ENCODE results near the gene TRPV2. TPM values are rescaled to one million over a fixed set of nuclear protein-coding genes. Genes with fewer than 3 reads are reported as not detected.

The TRPV2 gene
- total and polyA plus RNA-seq, 2 experiments from 2014 or later = 0.09 to 0.93 TPM

DNA sequence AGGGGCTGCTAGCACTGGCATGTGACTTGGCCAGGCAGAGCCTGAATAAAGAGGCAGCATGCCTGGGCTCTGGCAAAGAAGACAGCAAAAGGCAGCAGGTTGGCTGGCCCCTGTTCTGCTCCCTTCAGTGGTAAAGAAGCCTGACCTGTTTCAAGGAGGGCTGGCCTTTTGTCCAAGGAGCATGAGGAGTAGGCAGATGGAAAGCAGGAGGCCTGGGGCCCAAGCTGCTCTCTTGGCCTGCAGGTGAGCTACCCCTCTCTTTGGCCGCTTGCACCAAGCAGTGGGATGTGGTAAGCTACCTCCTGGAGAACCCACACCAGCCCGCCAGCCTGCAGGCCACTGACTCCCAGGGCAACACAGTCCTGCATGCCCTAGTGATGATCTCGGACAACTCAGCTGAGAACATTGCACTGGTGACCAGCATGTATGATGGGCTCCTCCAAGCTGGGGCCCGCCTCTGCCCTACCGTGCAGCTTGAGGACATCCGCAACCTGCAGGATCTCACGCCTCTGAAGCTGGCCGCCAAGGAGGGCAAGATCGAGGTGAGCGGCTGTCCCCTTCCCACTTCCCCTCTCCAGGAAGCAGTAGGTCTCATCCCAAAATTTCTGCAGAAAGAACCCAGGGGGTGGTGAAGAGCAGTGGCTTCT, 8.0 kb downstream of the TRPV2 start:
- Histone ChIP-seq H3K36me3 (no peaks in the 10 kb centered on the region), H3K4me1 (ENCODE audit: low read depth) (peaks cover 10% of the 10 kb centered on the region), H3K27me3 (no peaks in the 10 kb centered on the region), H3K4me3 (no peak overlapping the region), H3K9me3 (ENCODE audit: low read depth) (no peaks in the 10 kb centered on the region), H3K27ac (no peak overlapping the region)
- TF ChIP-seq CTCF (IDR thresholded peaks at IDR 0.05; ENCODE audit: low read depth, low read length) = no peak
- DNase-seq (ENCODE audit: low read depth in 1 of 2, low spot score in 1 of 2) = no peak

DNA sequence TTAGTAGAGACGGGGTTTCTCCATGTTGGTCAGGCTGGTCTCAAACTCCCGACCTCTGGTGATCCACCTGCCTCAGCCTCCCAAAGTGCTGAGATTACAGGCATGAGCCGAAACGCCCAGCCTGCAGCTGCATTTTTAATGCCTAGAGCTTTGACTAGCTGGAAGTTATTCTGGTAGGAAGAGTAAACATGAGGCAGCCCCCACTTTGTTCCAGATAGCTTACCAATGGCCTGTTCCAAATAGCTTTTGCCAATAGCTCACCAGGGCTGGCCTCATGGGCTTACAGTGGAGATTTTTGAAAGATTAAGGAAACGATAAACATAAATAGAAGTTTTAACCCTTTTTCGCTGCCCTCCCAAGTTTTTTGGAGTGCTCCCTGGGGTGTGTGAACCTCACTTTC, 9.8 kb downstream of the TRPV2 start:
- Histone ChIP-seq H3K27me3 (no peaks in the 10 kb centered on the region), H3K27ac (no peak overlapping the region), H3K4me3 (no peak overlapping the region), H3K9me3 (ENCODE audit: low read depth) (no peaks in the 10 kb centered on the region), H3K36me3 (no peaks in the 10 kb centered on the region), H3K4me1 (ENCODE audit: low read depth) (peaks cover 4% of the 10 kb centered on the region)
- no peak for DNase-seq (ENCODE audit: low read depth in 1 of 2, low spot score in 1 of 2)
- TF ChIP-seq CTCF (IDR thresholded peaks at IDR 0.05; ENCODE audit: low read depth, low read length) = no peak

- TF ChIP-seq CTCF (IDR thresholded peaks at IDR 0.05; ENCODE audit: low read depth, low read length) = no peak
These were observed 10.6 kb downstream of the TRPV2 start for GRCh38 chr17:16425698-16426659.

GRCh38 chr17:16427020-16427419, 11.6 kb downstream of the TRPV2 start:
- no peaks in the 10 kb centered on the region for H3K27me3 ChIP-seq
- TF ChIP-seq CTCF (IDR thresholded peaks at IDR 0.05; ENCODE audit: low read depth, low read length) = no peak
- H3K36me3 ChIP-seq = no peaks in the 10 kb centered on the region
- no peak overlapping the region for H3K4me3 ChIP-seq
- H3K4me1 ChIP-seq (ENCODE audit: low read depth) = peaks cover 4% of the 10 kb centered on the region
- H3K9me3 ChIP-seq (ENCODE audit: low read depth) = no peaks in the 10 kb centered on the region
- no peak for DNase-seq (ENCODE audit: low read depth in 1 of 2, low spot score in 1 of 2)
- no peak overlapping the region for H3K27ac ChIP-seq

More at GRCh38 chr17:16425698-16426659, 10.6 kb downstream of the TRPV2 start:
- no peaks in the 10 kb centered on the region for H3K9me3 ChIP-seq (ENCODE audit: low read depth)
- no peak for DNase-seq (ENCODE audit: low read depth in 1 of 2, low spot score in 1 of 2)
- peaks cover 4% of the 10 kb centered on the region for H3K4me1 ChIP-seq (ENCODE audit: low read depth)
- no peaks in the 10 kb centered on the region for H3K27me3 ChIP-seq
- H3K27ac ChIP-seq = no peak overlapping the region
- no peak overlapping the region for H3K4me3 ChIP-seq
- no peaks in the 10 kb centered on the region for H3K36me3 ChIP-seq

GRCh38 chr17:16428098-16428882, 12.9 kb downstream of the TRPV2 start:
- H3K4me1 ChIP-seq (ENCODE audit: low read depth) = peaks cover 4% of the 10 kb centered on the region
- no peak overlapping the region for H3K4me3 ChIP-seq
- DNase-seq (ENCODE audit: low read depth in 1 of 2, low spot score in 1 of 2) = peak; percentile 74 to 80
- no peak overlapping the region for H3K27ac ChIP-seq
- no peaks in the 10 kb centered on the region for H3K36me3 ChIP-seq
- H3K27me3 ChIP-seq = no peaks in the 10 kb centered on the region
- TF ChIP-seq CTCF (IDR thresholded peaks at IDR 0.05; ENCODE audit: low read depth, low read length) = peak; percentile 82
- no peaks in the 10 kb centered on the region for H3K9me3 ChIP-seq (ENCODE audit: low read depth)

Measured in cardiac muscle cell (in vitro differentiated cells and primary cell).